Activated naive CD8-positive, alpha-beta T cell (primary cell): ENCODE results near the gene STON2.
"Not testable (repeated sequence)": the region's sequence is repeated elsewhere in the genome, so short reads cannot be mapped to it uniquely, and the experiment has no call there.

ENCODE experiments used
- H3K27ac Mint-ChIP-seq: one replicate; pipeline ENCODE4 v1.8.0; 2021; ENCODE audit warnings: mixed read lengths
- H3K27me3 Mint-ChIP-seq: one replicate; pipeline ENCODE4 v1.8.0; 2021; ENCODE audit warnings: mixed read lengths
- H3K36me3 Mint-ChIP-seq: one replicate; pipeline ENCODE4 v1.8.0; 2021; ENCODE audit warnings: mixed read lengths
- H3K4me1 Mint-ChIP-seq: one replicate; pipeline ENCODE4 v1.8.0; 2021; ENCODE audit warnings: low read depth, mixed read lengths
- H3K4me3 Mint-ChIP-seq: one replicate; pipeline ENCODE4 v1.8.0; 2021; ENCODE audit warnings: mild to moderate bottlenecking, mixed read lengths
- H3K9me3 Mint-ChIP-seq: one replicate; pipeline ENCODE4 v1.8.0; 2021; ENCODE audit warnings: low read depth, mixed read lengths

The STON2 gene

DNA sequence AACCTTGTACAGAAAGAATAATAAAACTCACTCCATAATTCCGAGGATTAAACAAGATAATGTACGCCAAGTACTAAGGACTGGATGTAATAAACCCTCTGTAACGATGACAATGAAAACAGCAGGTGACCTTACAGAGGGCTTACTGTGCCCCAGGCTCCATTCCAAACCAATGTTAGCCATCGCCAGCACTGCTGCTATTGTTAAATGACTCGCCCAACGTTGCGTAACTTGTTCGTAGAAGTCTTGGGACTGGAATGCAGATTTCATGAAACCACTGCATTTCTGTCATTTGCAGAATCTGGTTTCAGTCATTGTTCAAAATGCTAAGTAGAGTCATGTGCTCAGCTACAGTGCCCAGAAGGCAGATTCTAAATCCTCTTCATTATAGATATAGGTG, 728 bp upstream of the STON2 start:
- H3K4me1 Mint-ChIP-seq: peaks cover 8% of the 10 kb centered on the region
- no peak overlapping the region for H3K4me3 Mint-ChIP-seq
- H3K9me3 Mint-ChIP-seq: no peaks in the 10 kb centered on the region
- no peaks in the 10 kb centered on the region for H3K36me3 Mint-ChIP-seq
- no peak overlapping the region for H3K27ac Mint-ChIP-seq
- peaks cover 6% of the 10 kb centered on the region for H3K27me3 Mint-ChIP-seq

DNA sequence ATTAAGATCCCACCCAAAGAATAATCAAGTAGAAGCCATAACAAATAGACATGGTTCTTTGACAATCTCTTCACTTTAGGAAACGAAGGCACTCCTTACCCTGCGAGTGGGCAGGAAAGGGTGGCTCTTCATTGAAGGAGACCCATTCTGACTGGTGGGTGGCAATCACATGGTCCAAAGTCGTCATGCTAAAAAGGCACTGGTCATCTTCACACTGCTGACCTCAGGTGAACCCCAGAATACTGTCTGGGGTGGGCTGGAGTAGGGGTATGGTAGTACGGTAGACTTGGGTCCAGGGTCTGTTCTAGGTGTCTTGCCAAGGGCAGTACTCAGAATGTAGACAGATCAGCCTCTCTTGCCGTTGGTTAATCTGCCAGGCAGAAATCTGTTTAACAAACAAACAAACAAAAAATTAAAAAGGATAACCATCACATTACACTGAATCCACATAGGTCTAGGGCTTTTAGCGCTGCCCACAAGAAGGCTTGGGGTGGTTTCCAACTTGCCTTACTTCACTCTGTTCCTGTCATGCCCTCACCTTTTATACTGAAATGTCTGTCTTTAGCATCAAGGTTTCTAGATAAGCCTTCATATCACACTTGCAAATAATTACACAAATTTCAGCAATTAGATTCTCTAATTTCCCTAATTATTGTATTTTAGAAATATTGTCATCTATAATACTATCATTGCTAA, 1.8 kb downstream of the STON2 start:
- Mint-ChIP-seq H3K4me1 (peaks cover 8% of the 10 kb centered on the region), H3K9me3 (no peaks in the 10 kb centered on the region), H3K27ac (no peak overlapping the region), H3K4me3 (no peak overlapping the region), H3K36me3 (no peaks in the 10 kb centered on the region), H3K27me3 (peaks cover 4% of the 10 kb centered on the region)

DNA sequence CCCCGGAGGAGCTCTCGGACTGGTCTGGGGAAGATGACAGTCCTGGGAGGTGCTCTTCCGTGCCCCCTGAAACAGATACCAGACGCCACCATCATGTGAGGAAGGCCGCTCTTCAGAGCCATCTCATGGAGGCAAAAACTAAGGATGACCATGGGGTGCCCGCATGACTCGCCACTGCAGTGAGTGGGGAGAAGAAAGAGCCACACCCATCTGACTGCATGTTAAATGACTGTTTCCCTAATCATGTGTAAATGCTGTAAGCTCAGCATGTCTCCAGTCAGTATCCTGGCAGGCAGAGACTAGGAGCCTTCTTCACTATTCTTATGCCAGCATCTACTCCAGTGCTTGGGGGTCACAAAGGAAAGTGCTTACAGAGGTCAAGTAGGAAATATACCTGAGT, 4.0 kb downstream of the STON2 start:
- no peaks in the 10 kb centered on the region for H3K9me3 Mint-ChIP-seq
- peaks cover 2% of the 10 kb centered on the region for H3K4me1 Mint-ChIP-seq
- H3K27ac Mint-ChIP-seq: no peak overlapping the region
- no peaks in the 10 kb centered on the region for H3K36me3 Mint-ChIP-seq
- no peak overlapping the region for H3K4me3 Mint-ChIP-seq
- peaks cover 2% of the 10 kb centered on the region for H3K27me3 Mint-ChIP-seq

DNA sequence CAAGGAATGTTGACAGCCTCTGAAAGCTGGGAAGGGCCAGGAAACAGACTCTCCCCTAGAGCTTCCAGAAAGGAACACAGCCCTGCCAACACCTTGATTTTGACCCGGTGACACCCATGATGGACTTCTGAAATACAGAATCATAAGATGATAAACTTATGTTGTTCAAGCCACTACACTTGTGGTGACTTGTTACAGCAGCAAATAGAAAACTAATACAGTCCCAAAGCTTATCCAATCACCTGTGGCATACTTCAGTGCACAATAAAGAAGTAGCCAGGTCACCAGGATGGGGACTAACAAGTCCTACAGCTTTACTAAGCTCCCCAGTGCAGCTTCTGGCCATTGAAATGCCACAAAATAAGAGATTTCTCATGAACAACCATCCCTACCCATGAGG, 5.4 kb downstream of the STON2 start:
- Mint-ChIP-seq H3K9me3 (no peaks in the 10 kb centered on the region), H3K27ac (no peak overlapping the region), H3K36me3 (no peaks in the 10 kb centered on the region), H3K27me3 (peaks cover 1% of the 10 kb centered on the region), H3K4me3 (no peak overlapping the region), H3K4me1 (no peaks in the 10 kb centered on the region)

DNA sequence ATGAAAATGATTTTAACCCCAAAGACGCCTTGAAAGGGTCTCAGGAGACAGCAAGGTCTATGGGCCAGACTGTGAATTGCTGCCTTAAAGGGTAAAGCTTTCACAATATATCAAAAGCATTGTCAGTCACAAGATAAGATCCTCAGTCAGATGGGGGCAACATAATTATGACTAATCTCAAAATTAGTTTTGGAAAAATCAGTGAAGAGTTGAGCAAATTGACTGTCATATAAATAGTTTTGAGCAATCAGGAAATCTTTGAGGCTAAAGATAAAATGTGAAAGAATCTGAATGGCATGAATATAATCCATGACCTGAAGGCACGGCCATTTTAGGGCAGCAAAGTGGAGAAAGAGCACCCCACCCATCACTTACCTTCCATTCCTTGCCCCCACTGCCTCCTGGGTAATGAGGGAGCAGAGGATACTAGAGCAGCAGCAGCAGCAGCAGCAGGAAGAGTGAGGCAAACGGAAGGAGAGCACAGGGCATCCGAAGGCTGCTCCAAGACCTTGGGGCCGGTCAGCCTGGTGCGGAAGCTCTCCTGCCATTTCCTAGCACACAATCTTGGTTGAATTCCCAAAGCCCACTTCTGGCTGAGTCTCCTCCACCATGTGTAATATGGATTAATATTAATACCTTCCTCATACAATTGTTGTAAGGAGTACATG, 7.0 kb downstream of the STON2 start:
- Mint-ChIP-seq H3K36me3 (no peaks in the 10 kb centered on the region), H3K27me3 (peaks cover 1% of the 10 kb centered on the region), H3K4me1 (no peaks in the 10 kb centered on the region), H3K9me3 (no peaks in the 10 kb centered on the region), H3K4me3 (no peak overlapping the region), H3K27ac (no peak overlapping the region)

DNA sequence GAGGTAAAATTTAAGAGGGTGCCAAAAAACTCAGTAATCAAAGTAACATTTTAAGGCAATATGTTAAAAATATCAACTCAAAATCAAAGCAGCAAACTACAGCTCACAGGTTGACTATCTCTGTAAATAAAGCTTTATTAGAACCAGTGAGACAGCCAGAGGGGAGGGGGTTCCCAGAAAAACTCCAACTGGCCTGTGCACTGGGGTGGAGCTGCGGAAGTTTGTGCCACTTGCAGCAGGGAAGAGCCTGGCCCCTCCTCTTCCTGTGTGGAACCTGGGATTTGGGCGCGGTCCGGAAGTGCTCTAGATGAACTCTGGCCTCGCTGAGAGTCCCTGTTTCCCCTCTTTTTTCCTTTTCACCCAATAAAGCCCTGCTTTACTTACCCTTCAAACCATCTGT, 8.1 kb downstream of the STON2 start:
- no peaks in the 10 kb centered on the region for H3K4me1 Mint-ChIP-seq
- H3K27me3 Mint-ChIP-seq: no peaks in the 10 kb centered on the region
- no peaks in the 10 kb centered on the region for H3K9me3 Mint-ChIP-seq
- H3K4me3 Mint-ChIP-seq: no peak overlapping the region
- no peak overlapping the region for H3K27ac Mint-ChIP-seq
- H3K36me3 Mint-ChIP-seq: no peaks in the 10 kb centered on the region

DNA sequence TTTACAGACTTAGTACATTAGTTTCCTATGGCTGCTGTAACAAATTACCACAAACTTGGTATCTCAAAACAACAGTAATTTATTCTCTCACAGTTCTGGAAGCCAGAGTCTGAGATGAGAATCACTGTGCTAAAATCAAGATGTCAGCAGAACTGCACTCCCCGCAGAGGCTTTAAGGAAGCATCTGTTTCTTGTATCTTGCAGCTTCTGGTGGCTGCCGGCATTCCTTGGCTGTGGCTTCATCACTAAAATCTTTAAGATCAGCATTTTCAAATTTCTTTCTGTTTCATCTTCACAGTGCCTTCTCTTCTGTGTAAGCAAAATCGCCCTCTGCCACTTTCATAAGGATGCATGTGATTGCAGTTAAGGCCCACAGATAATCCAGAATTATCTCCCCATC, 9.4 kb downstream of the STON2 start:
- no peaks in the 10 kb centered on the region for H3K36me3 Mint-ChIP-seq
- no peaks in the 10 kb centered on the region for H3K4me1 Mint-ChIP-seq
- no peak overlapping the region for H3K27ac Mint-ChIP-seq
- no peaks in the 10 kb centered on the region for H3K27me3 Mint-ChIP-seq
- no peak overlapping the region for H3K4me3 Mint-ChIP-seq
- no peaks in the 10 kb centered on the region for H3K9me3 Mint-ChIP-seq

DNA sequence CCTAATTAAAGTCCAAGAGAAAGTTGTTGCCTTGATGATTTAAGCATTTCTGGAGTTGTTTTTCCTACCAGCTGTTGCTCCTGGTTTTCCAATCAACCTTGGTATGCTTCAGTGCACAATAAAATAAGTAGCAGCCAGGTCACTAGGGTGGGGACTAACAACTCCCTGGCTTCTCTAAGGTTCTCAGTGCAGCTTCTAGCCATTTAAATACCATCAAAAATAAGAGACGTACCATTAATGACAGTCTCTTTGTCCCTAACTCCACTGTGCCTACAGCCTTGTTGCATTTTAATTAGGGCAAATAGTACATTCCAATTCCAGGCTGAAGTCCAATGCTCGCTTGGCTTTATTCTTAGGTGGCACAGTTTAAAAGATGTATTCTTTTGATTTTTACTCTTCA, 11.8 kb downstream of the STON2 start:
- Mint-ChIP-seq H3K9me3 (no peaks in the 10 kb centered on the region), H3K27me3 (peaks cover 2% of the 10 kb centered on the region), H3K4me1 (no peaks in the 10 kb centered on the region), H3K4me3 (no peak overlapping the region), H3K27ac (no peak overlapping the region), H3K36me3 (no peaks in the 10 kb centered on the region)

DNA sequence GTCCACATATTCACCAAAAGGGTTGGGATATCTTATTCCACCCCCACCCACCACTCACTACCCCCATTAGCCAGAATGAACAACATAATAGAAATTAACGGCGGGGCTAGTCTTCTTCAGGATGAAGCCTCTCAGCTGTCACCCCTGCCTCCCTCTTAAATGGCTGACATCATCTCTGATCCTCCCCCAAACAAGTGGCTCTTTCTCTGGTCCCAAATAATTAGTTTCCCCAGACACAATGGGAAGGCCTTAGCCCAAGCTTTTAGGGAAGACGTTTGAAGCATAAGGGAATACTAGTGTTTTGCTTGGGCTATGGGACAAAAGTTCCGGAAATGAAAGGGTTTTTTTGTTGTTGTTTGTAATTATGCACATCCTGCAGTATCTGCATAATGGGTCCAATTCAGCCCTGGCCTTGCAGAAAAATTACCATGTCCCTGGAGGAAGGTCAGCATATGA, 13.8 kb downstream of the STON2 start:
- H3K4me1 Mint-ChIP-seq: no peaks in the 10 kb centered on the region
- peaks cover 2% of the 10 kb centered on the region for H3K27me3 Mint-ChIP-seq
- no peak overlapping the region for H3K4me3 Mint-ChIP-seq
- no peaks in the 10 kb centered on the region for H3K36me3 Mint-ChIP-seq
- no peaks in the 10 kb centered on the region for H3K9me3 Mint-ChIP-seq
- no peak overlapping the region for H3K27ac Mint-ChIP-seq

DNA sequence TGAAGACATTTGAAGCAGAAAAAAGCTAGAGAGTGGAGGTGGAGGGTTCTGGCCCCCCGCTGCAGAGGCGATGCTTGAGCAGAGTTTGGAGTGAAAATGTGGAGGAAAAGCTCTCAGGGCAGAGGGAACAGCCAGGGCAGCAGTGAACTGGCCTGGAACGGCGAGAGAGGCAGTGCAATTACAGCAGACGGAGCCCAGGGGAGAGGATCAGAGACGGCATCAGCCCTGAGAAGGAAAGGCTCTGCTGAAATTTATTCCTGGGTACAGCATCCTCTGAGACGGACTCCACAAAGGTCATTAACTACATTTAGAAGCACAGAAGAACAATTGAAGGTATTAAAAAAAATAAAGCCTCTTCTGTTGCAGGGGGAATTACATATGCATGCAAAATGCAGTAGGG, 14.2 kb downstream of the STON2 start:
- Mint-ChIP-seq H3K4me1 (no peaks in the 10 kb centered on the region), H3K36me3 (no peaks in the 10 kb centered on the region)

DNA sequence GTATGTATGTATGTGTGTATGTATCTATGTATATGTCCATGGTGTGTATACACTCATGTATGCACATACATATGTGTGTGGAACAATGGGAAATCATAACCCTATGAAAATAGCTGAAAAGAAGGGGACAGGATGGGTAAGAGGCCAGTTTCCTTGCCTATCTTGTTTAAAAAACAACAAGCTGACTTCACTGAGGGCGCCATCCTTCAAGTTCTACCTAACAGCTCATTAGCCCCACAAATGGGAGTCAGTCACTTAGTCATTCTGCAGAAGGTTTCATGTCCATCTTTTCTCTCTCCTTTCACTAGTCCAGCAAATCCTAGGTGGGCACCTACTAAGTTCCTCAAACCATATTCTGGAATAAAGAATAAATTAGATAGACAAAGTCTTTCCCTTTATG, 14.7 kb downstream of the STON2 start:
- Mint-ChIP-seq H3K36me3 (no peaks in the 10 kb centered on the region), H3K27me3 (peaks cover 3% of the 10 kb centered on the region), H3K27ac (no peak overlapping the region), H3K4me3 (no peak overlapping the region), H3K9me3 (no peaks in the 10 kb centered on the region), H3K4me1 (no peaks in the 10 kb centered on the region)

More for the DNA sequence above, 14.2 kb downstream of the STON2 start:
- Mint-ChIP-seq H3K27ac (no peak overlapping the region), H3K9me3 (no peaks in the 10 kb centered on the region), H3K27me3 (peaks cover 2% of the 10 kb centered on the region), H3K4me3 (no peak overlapping the region)

DNA sequence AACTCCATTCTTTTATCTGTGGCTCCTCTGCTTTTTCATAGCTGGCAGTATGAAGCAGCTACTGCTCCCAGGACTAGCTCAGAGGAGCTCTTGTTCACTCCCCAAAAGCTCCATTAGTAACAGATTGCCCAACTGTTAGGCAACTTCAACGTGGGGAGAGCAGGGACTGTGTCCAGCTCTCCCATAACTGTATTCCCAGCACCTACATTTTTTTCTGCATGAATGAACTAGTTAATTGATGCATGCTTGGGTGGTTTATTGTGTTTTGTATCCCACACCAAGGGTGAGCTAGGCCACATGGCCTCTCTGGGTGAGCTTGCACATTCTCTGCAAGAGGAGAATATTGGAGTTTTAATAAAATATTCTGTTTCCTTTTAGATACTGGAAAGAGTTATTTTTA, 15.2 kb downstream of the STON2 start:
- H3K27me3 Mint-ChIP-seq: peaks cover 4% of the 10 kb centered on the region
- H3K9me3 Mint-ChIP-seq: no peaks in the 10 kb centered on the region
- no peak overlapping the region for H3K4me3 Mint-ChIP-seq
- H3K27ac Mint-ChIP-seq: no peak overlapping the region
- H3K36me3 Mint-ChIP-seq: no peaks in the 10 kb centered on the region
- no peaks in the 10 kb centered on the region for H3K4me1 Mint-ChIP-seq

DNA sequence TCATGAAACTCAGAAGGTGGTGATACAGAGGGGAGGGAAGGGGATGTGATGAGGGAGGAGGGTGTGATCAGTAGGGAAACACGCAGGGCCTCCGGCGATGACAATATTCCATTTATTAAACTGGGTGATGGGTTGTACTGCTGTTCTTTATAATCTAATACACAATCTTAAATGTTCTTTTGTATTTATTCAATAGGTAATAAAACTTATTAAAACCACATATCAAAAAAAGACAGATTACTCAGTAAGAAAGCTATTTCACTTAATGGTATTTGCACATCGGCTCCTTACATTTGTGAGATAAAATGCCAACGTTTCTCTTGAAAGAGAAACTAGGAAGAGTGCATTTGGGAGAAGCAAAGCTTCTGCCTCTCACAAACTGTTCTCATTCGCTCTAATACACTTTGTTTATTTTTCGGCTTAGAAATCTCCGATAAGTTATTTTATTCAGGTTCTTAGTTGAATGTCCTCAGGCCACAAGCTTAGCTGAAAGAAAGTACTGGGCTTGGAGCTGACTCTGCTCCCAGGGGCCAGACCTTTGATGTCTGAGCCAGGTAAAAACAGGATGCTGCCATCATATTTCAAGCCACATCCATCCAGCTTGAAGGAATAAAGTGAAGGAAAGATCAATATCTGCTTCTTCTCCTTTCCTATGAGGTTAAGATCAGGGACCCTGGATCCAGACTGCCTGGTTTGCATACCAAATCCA, 17.5 kb downstream of the STON2 start:
- no peak overlapping the region for H3K4me3 Mint-ChIP-seq
- peaks cover 6% of the 10 kb centered on the region for H3K27me3 Mint-ChIP-seq
- no peaks in the 10 kb centered on the region for H3K36me3 Mint-ChIP-seq
- no peaks in the 10 kb centered on the region for H3K9me3 Mint-ChIP-seq
- H3K27ac Mint-ChIP-seq: no peak overlapping the region
- H3K4me1 Mint-ChIP-seq: no peaks in the 10 kb centered on the region

DNA sequence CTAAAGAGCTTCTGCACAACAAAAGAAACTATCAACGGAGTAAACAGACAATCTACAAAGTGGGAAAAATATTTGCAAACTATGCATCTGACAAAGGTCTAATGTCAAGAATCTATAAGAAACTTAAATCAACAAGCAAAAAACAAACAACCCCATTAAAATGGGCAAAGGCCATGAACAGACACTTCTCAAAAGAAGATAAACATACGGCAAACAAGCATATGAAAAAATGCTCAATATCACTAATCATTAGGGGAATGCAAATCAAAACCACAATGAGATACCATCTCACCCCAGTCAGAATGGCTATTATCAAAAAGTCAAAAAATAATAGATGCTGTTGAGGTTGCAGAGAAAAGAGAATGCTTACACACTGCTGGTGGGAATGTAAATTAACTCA, 20.1 kb downstream of the STON2 start:
- not testable (repeated sequence) for H3K4me1 Mint-ChIP-seq, H3K36me3 Mint-ChIP-seq, H3K4me3 Mint-ChIP-seq, H3K27me3 Mint-ChIP-seq, H3K27ac Mint-ChIP-seq, H3K9me3 Mint-ChIP-seq

DNA sequence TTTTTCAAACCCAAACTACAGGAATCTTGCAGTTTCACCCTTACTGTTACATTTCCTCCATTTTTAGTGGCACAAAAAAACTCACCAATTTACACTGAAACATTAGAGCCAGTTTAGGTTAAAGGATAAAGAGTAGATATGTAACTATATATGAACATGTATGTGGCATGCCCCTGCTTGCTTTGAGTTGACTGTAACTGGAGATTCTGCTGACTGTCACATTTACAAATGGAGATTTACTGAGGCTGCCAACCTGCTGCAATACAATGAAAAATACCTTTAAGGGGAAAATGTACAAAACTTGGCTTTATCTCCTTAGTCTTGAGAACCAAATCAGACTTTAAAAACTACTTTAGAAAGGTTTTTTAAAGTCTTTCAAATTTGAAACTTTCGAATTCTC, 28.3 kb downstream of the STON2 start:
- H3K27me3 Mint-ChIP-seq: peaks cover 2% of the 10 kb centered on the region
- no peaks in the 10 kb centered on the region for H3K9me3 Mint-ChIP-seq
- no peak overlapping the region for H3K4me3 Mint-ChIP-seq
- H3K27ac Mint-ChIP-seq: no peak overlapping the region
- no peaks in the 10 kb centered on the region for H3K4me1 Mint-ChIP-seq
- H3K36me3 Mint-ChIP-seq: no peaks in the 10 kb centered on the region
